ENCODE measurements around the gene COBLL1. TPM values are rescaled to one million over a fixed set of nuclear protein-coding genes. Genes with fewer than 3 reads are reported as not detected.

COBLL1 gene
- total and polyA plus RNA-seq, 2 of the 4 experiments (the other 2 are of a cell fraction) = 0.79 to 1.1 TPM

- H2AK9ac ChIP-seq (replicated peaks; ENCODE audit: low read depth, low read length, poor library complexity) = no peak overlapping the region
- H2BK20ac ChIP-seq (ENCODE audit: low read depth, low read length) = no peak overlapping the region
- TF ChIP-seq FOS (IDR thresholded peaks at IDR 0.05; ENCODE audit: low read depth, low read length) (no peak), NFE2L2 (IDR thresholded peaks at IDR 0.05; ENCODE audit: low read depth, low read length) (no peak), RAD21 (IDR thresholded peaks at IDR 0.05; ENCODE audit: low read length) (no peak), RCOR1 (IDR thresholded peaks at IDR 0.05; ENCODE audit: insufficient replicate concordance, low read length) (no peak), CTCF (conservative IDR thresholded peaks at IDR 0.05; ENCODE audit: low read depth, low read length) (no peak), MAFK (IDR thresholded peaks at IDR 0.05; ENCODE audit: low read depth, low read length) (no peak), CEBPB (IDR thresholded peaks at IDR 0.05; ENCODE audit: low read depth, low read length) (no peak)
- H2AFZ ChIP-seq (replicated peaks; ENCODE audit: low read length, poor library complexity) = no peak overlapping the region
- no peak overlapping the region for H3K56ac ChIP-seq (ENCODE audit: extremely low read depth, insufficient read depth, low read length)
- H4K8ac ChIP-seq (ENCODE audit: low read depth in 2 of 2, low read length in 2 of 2) = no peak overlapping the region
- H3K9ac ChIP-seq (ENCODE audit: low read depth, low read length) = no peak overlapping the region
- dilution Hi-C loops (cut with HindIII; ENCODE audit: low sequenced_read_pairs, unreplicated experiment) = no loop called here
- no peaks in the 10 kb centered on the region for H3K79me1 ChIP-seq (ENCODE audit: low read depth in 1 of 2, low read length in 2 of 2)
- H3K9me1 ChIP-seq (ENCODE audit: insufficient read depth, low read length) = no peaks in the 10 kb centered on the region
- in situ Hi-C loops (cut with MboI; ENCODE audit: low sequenced_read_pairs) = no loop called here
- no peak overlapping the region for H3K27ac ChIP-seq (ENCODE audit: insufficient read depth, low read length)
- H3K36me3 ChIP-seq (ENCODE audit: control insufficient read depth, insufficient read depth, low read length) = no peaks in the 10 kb centered on the region
- peaks cover 5% of the 10 kb centered on the region; the same call in 1 of the 2 replicates for H3K27me3 ChIP-seq (ENCODE audit: control insufficient read depth, insufficient read depth, low read length)
- H3K4me2 ChIP-seq (ENCODE audit: low read depth, low read length) = no peak overlapping the region
- H2BK5ac ChIP-seq (ENCODE audit: low read depth, low read length, poor library complexity, severe bottlenecking) = no peak overlapping the region
- H3K4me1 ChIP-seq (ENCODE audit: control insufficient read depth, insufficient read depth, low read length) = no peaks in the 10 kb centered on the region
- H4K5ac ChIP-seq (ENCODE audit: low read depth, low read length) = no peak overlapping the region
- H2AK5ac ChIP-seq (ENCODE audit: low read depth, low read length) = no peak overlapping the region
- H3K4ac ChIP-seq (ENCODE audit: low read depth, low read length) = no peak overlapping the region
- no peak overlapping the region for H2BK15ac ChIP-seq (ENCODE audit: low read depth, low read length)
- H3K18ac ChIP-seq (ENCODE audit: low read depth, low read length) = no peak overlapping the region
- H3K4me3 ChIP-seq (ENCODE audit: insufficient read depth, low read depth, low read length) = no peak overlapping the region
- no peak for ATAC-seq (ENCODE audit: low read depth)
- CTCF ChIA-PET = no interaction called here
- POLR2A ChIA-PET (ENCODE audit: unreplicated experiment) = no interaction called here
- BruUV-seq (replicated peaks) = no TSS peak
- intact Hi-C loops (cut with micrococcal nuclease) = no loop called here
- H4K91ac ChIP-seq (ENCODE audit: insufficient read depth, low read depth, low read length) = no peak overlapping the region
- H2BK120ac ChIP-seq (ENCODE audit: low read depth, low read length) = no peak overlapping the region
- H3K14ac ChIP-seq (replicated peaks; ENCODE audit: low read depth, low read length) = no peak overlapping the region
- DNase-seq = no peak
- H3K9me3 ChIP-seq (ENCODE audit: control insufficient read depth, insufficient read depth, low read length) = no peaks in the 10 kb centered on the region
- no peak overlapping the region for H3K23ac ChIP-seq (ENCODE audit: low read depth, low read length)
- no peaks in the 10 kb centered on the region for H4K20me1 ChIP-seq (ENCODE audit: insufficient read depth, low read length)
Measured at GRCh38 chr2:164869420-164869772, 27.8 kb upstream of the COBLL1 start.
